Inflammatory macrophage (primary cell): ENCODE results near the gene ZFY.
"Not testable (repeated sequence)": the region's sequence is repeated elsewhere in the genome, so short reads cannot be mapped to it uniquely, and the experiment has no call there.

Experiments used
- DNase-seq, 2 donors: peaks; one replicate each; pipeline ENCODE4 v3.0.0-alpha.2; 2020 to 2022

ZFY gene

GRCh38 chrY:2973110-2973751 lies 38.0 kb downstream of the ZFY start:
- DNase-seq, result no peak

GRCh38 chrY:2979283-2979682 lies 44.1 kb downstream of the ZFY start:
- no peak for DNase-seq

GRCh38 chrY:2984491-2984890 lies 49.3 kb downstream of the ZFY start:
- DNase-seq, result no peak

GRCh38 chrY:2987178-2987577 lies 52.0 kb downstream of the ZFY start:
- not testable (repeated sequence) for DNase-seq

- DNase-seq, result not testable (repeated sequence)
Measured at GRCh38 chrY:2997369-2997768, 62.2 kb downstream of the ZFY start.

GRCh38 chrY:3002190-3002589 lies 67.0 kb downstream of the ZFY start:
- DNase-seq, result peak in 1 of 2 donors; percentile 10

GRCh38 chrY:3002680-3003515 lies 67.7 kb downstream of the ZFY start:
- DNase-seq, result peak; percentile 81

- DNase-seq, result no peak
Measured at GRCh38 chrY:3003516-3003830, 68.3 kb downstream of the ZFY start.

- DNase-seq, result peak in 1 of 2 donors; percentile 16
Measured at GRCh38 chrY:3003846-3004245, 68.7 kb downstream of the ZFY start.

GRCh38 chrY:3006031-3006430 lies 70.8 kb downstream of the ZFY start:
- peak; percentile 68 to 72 for DNase-seq

- no peak for DNase-seq
Measured at GRCh38 chrY:3007967-3008366, 72.8 kb downstream of the ZFY start.

- no peak for DNase-seq
Measured at GRCh38 chrY:3012226-3012625, 77.0 kb downstream of the ZFY start.

GRCh38 chrY:3016594-3016993 lies 81.4 kb downstream of the ZFY start:
- DNase-seq, result peak in 1 of 2 donors; percentile 31

GRCh38 chrY:3018546-3018945 lies 83.4 kb downstream of the ZFY start:
- no peak for DNase-seq

GRCh38 chrY:3019584-3019983 lies 84.4 kb downstream of the ZFY start:
- no peak for DNase-seq

GRCh38 chrY:3021176-3021575 lies 86.0 kb downstream of the ZFY start:
- DNase-seq, result no peak

- DNase-seq, result peak in 1 of 2 donors; percentile 3
Measured at GRCh38 chrY:3023606-3024005, 88.4 kb downstream of the ZFY start.

- peak in 1 of 2 donors; percentile 28 for DNase-seq
Measured at GRCh38 chrY:3025357-3025756, 90.2 kb downstream of the ZFY start.
